Type B pancreatic cell (in vitro differentiated cells): Measurements from ENCODE around the gene KLHL29. TPM values are rescaled to one million over a fixed set of nuclear protein-coding genes. Genes with fewer than 3 reads are reported as not detected.

Experiments used
- DNase-seq: peaks from one replicate; pipeline ENCODE4 v3.0.0; 2021; ENCODE audit warnings: mixed read lengths; ENCODE audit not compliant: unreplicated experiment; ENCODE audit errors: extremely low spot score
- H3K27ac Mint-ChIP-seq: 2 replicates; pipeline ENCODE4 v1.8.0; 2021; ENCODE audit warnings: mild to moderate bottlenecking, mixed read lengths
- H3K27me3 Mint-ChIP-seq: 2 replicates; pipeline ENCODE4 v1.8.0; 2021; ENCODE audit warnings: mixed read lengths
- H3K36me3 Mint-ChIP-seq: 2 replicates; pipeline ENCODE4 v1.8.0; 2021; ENCODE audit warnings: mixed read lengths
- H3K4me1 Mint-ChIP-seq: one replicate; pipeline ENCODE4 v1.8.0; 2021; ENCODE audit warnings: mixed read lengths; ENCODE audit not compliant: unreplicated experiment
- H3K4me3 Mint-ChIP-seq: 2 replicates; pipeline ENCODE4 v1.8.0; 2021; ENCODE audit warnings: mild to moderate bottlenecking, mixed read lengths
- H3K9me3 Mint-ChIP-seq: 2 replicates; pipeline ENCODE4 v1.8.0; 2021; ENCODE audit warnings: mixed read lengths
- CTCF ChIP-seq: fragments of 200-600 bp; sonication (generic); conservative IDR thresholded peaks from 2 replicates; pipeline ENCODE4 v1.5.0; 2021; ENCODE audit warnings: antibody characterized with exemption, mild to moderate bottlenecking
- total RNA-seq: library from RNA; stranded (reverse); gene quantifications from 2 replicates; pipeline ENCODE4 v1.2.1, GENCODE V29; 2021; ENCODE audit warnings: low replicate concordance

The KLHL29 gene
- total RNA-seq, 1 donor from 2014 or later = 24.1 TPM

GRCh38 chr2:23523373-23524260 lies 138.6 kb downstream of the KLHL29 start:
- no peak for DNase-seq
- Mint-ChIP-seq H3K27me3 (no peaks in the 10 kb centered on the region), H3K4me3 (no peak overlapping the region), H3K4me1 (peaks cover 53% of the 10 kb centered on the region), H3K36me3 (peaks cover 11% of the 10 kb centered on the region), H3K27ac (peak overlapping the region; percentile 48), H3K9me3 (no peaks in the 10 kb centered on the region)
- no peak for TF ChIP-seq CTCF

GRCh38 chr2:23524261-23524706 lies 139.3 kb downstream of the KLHL29 start:
- peaks cover 47% of the 10 kb centered on the region for H3K4me1 Mint-ChIP-seq
- H3K9me3 Mint-ChIP-seq = no peaks in the 10 kb centered on the region
- DNase-seq = no peak
- TF ChIP-seq CTCF = no peak
- peaks cover 7% of the 10 kb centered on the region for H3K36me3 Mint-ChIP-seq
- peak overlapping the region; percentile 48 for H3K27ac Mint-ChIP-seq
- H3K4me3 Mint-ChIP-seq = no peak overlapping the region
- H3K27me3 Mint-ChIP-seq = no peaks in the 10 kb centered on the region

GRCh38 chr2:23525137-23525765 lies 140.3 kb downstream of the KLHL29 start:
- Mint-ChIP-seq H3K27ac (peak overlapping the region; percentile 42), H3K9me3 (no peaks in the 10 kb centered on the region)

GRCh38 chr2:23526114-23526513 lies 141.1 kb downstream of the KLHL29 start:
- no peak for DNase-seq

More at GRCh38 chr2:23525137-23525765, 140.3 kb downstream of the KLHL29 start:
- H3K4me1 Mint-ChIP-seq = peaks cover 42% of the 10 kb centered on the region
- no peak for DNase-seq
- no peak for TF ChIP-seq CTCF
- H3K4me3 Mint-ChIP-seq = no peak overlapping the region
- no peaks in the 10 kb centered on the region for H3K27me3 Mint-ChIP-seq
- H3K36me3 Mint-ChIP-seq = peaks cover 4% of the 10 kb centered on the region

More at GRCh38 chr2:23526114-23526513, 141.1 kb downstream of the KLHL29 start:
- Mint-ChIP-seq H3K36me3 (peaks cover 4% of the 10 kb centered on the region), H3K4me3 (no peak overlapping the region), H3K9me3 (no peaks in the 10 kb centered on the region), H3K4me1 (peaks cover 43% of the 10 kb centered on the region), H3K27ac (no peak overlapping the region), H3K27me3 (no peaks in the 10 kb centered on the region)
- no peak for TF ChIP-seq CTCF
